Kidney (tissue), 14 donors: ENCODE results near the gene TMEM69. TPM values are rescaled to one million over a fixed set of nuclear protein-coding genes. Genes with fewer than 3 reads are reported as not detected.

Experiments
- DNase-seq, 5 donors: peaks; one replicate each; pipeline ENCODE4 v3.0.0-alpha.2; 2013 to 2020
- FAIRE-seq: peaks from 2 replicates; lab custom pipeline; 2012; peaks lifted over from hg19 to GRCh38; lab: Jason Lieb, UNC
- H3K27ac ChIP-seq, 2 donors: one replicate each; pipeline ENCODE4 v1.7.0; 2013; ENCODE audit warnings: low read depth in 2 of 2, low read length in 2 of 2, inconsistent platforms in 1 of 2
- H3K27me3 ChIP-seq: one replicate; pipeline ENCODE4 v1.7.1; 2013; ENCODE audit warnings: low read length, inconsistent platforms; ENCODE audit not compliant: control insufficient read depth, insufficient read depth
- H3K36me3 ChIP-seq, 3 donors: one replicate each; pipeline versions ENCODE4 v1.7.0 to v1.7.1; 2013; ENCODE audit warnings: low read length in 3 of 3, control low read depth in 1 of 3, inconsistent platforms in 1 of 3; ENCODE audit not compliant: insufficient read depth in 3 of 3, control insufficient read depth in 2 of 3
- H3K4me1 ChIP-seq, 3 donors: one replicate each; pipeline versions ENCODE4 v1.7.0 to v1.7.1; 2013; ENCODE audit warnings: low read length in 3 of 3, inconsistent platforms in 1 of 3, low read depth in 1 of 3; ENCODE audit not compliant: control insufficient read depth in 2 of 3, insufficient read depth in 2 of 3
- H3K4me3 ChIP-seq, 3 donors: one replicate each; pipeline versions ENCODE4 v1.7.0 to v1.8.1; 2013; ENCODE audit warnings: low read length in 3 of 3, control low read depth in 1 of 3, inconsistent platforms in 1 of 3
- H3K9ac ChIP-seq, 3 donors: one replicate each; pipeline versions ENCODE4 v1.7.0 to v1.7.1; 2013; ENCODE audit warnings: low read length in 3 of 3, control low read depth in 1 of 3, inconsistent platforms in 1 of 3
- H3K9me3 ChIP-seq, 3 donors: one replicate each; pipeline versions ENCODE4 v1.7.0 to v1.7.1; 2013; ENCODE audit warnings: low read length in 3 of 3, control low read depth in 1 of 3, inconsistent platforms in 1 of 3; ENCODE audit not compliant: control insufficient read depth in 2 of 3, insufficient read depth in 1 of 3
- intact Hi-C: fragments of 100-400 bp; cut with DNase I; formaldehyde crosslinking; loops from one replicate; pipeline ENCODE4 v1.11.1; 2022
- polyA plus RNA-seq: library from polyadenylated mRNA; stranded (reverse); fragments of 350-450 nt; fragmentation: Illumina TruSeq; extraction: RNeasy Lipid Tissue Mini Kit (QIAGEN cat#74804); gene quantifications from one replicate; pipeline ENCODE4 v1.2.3, GENCODE V29; 2014; ENCODE audit warnings: low read depth, low replicate concordance; ENCODE audit not compliant: insufficient read depth
- total RNA-seq: library from RNA; stranded (reverse); fragmentation: NEBNext Ultra II Directional; extraction: Animal tissue kit (Norgen Biotek cat#: 25700); gene quantifications from one replicate; pipeline ENCODE4 v1.2.1, GENCODE V29; 2021
- TF ChIP-seq, protein P1 (sequence below): IDR thresholded peaks from 3 replicates; pipeline ENCODE4 v1.5.1; 2012; ENCODE audit warnings: mild to moderate bottlenecking, moderate library complexity, borderline replicate concordance; ENCODE audit not compliant: insufficient read depth; ENCODE audit errors: extremely low read depth
- donor health status: control.
- donor health status: control.
- donor health status: control.
- donor health status: control.
- donor health status: control.
- donor health status: DM: yes; HTN: yes; CAD: no.
- donor health status: Normal renal cell carcinoma (clear cell type).

Gene TMEM69
- total and polyA plus RNA-seq, 2 donors from 2014 or later = 21.7 to 23.1 TPM

DNA sequence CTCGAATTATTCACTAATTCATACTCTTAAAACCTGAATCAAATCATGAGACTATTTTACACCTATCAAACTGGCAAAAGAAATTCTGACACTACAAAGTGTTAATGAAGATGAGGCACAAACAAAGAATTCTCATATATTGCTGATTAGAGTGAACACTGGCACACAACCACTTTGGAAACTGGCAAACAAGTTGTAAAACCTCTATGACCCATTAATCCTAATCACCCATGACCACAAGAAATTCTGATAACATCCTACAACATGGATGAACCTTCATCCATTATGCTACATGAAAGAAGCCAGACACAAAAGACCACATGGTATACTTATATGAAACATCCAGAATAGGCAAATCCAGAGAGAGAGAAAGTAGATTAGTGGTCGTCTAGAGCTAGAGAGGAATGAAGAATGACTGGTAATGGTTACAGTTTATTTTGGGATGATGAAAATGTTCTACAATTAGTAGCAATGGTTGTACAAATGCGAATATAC, 10.2 kb upstream of the TMEM69 start:
- no peak overlapping the region for H3K27ac ChIP-seq
- intact Hi-C loops = no loop called here
- DNase-seq (no peak), FAIRE-seq (no peak)
- H3K4me3 ChIP-seq = no peak overlapping the region
- TF ChIP-seq, protein P1, sequence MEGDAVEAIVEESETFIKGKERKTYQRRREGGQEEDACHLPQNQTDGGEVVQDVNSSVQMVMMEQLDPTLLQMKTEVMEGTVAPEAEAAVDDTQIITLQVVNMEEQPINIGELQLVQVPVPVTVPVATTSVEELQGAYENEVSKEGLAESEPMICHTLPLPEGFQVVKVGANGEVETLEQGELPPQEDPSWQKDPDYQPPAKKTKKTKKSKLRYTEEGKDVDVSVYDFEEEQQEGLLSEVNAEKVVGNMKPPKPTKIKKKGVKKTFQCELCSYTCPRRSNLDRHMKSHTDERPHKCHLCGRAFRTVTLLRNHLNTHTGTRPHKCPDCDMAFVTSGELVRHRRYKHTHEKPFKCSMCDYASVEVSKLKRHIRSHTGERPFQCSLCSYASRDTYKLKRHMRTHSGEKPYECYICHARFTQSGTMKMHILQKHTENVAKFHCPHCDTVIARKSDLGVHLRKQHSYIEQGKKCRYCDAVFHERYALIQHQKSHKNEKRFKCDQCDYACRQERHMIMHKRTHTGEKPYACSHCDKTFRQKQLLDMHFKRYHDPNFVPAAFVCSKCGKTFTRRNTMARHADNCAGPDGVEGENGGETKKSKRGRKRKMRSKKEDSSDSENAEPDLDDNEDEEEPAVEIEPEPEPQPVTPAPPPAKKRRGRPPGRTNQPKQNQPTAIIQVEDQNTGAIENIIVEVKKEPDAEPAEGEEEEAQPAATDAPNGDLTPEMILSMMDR = no peak
- peaks cover 0 to 21% (median 12%) of the 10 kb centered on the region in 3 donors for H3K4me1 ChIP-seq
- H3K27me3 ChIP-seq = no peaks in the 10 kb centered on the region
- H3K9ac ChIP-seq = no peak overlapping the region
- H3K9me3 ChIP-seq = no peaks in the 10 kb centered on the region
- H3K36me3 ChIP-seq = no peaks in the 10 kb centered on the region

DNA sequence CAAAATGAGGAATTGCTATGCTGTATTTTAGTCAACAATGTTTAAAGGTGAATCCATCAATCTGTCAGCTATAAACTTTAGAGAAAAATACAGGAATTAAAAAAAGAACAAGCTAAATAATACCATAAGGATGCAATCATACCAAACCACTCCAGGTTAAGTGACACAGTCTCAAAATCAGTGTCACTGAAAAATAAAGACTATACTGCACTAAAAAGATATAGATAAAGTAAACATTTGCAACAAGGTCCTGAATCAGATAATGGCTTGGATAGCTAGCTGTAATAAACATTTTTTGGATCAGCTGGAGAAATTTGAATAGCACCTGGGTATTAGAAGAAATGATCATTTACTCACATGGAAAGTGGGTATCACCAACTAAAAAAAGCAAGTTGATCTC, 9.5 kb upstream of the TMEM69 start:
- Histone ChIP-seq H3K27ac (no peak overlapping the region), H3K36me3 (no peaks in the 10 kb centered on the region), H3K27me3 (no peaks in the 10 kb centered on the region), H3K4me3 (no peak overlapping the region), H3K9ac (no peak overlapping the region), H3K4me1 (peaks cover 0 to 21% (median 12%) of the 10 kb centered on the region in 3 donors), H3K9me3 (no peaks in the 10 kb centered on the region)
- DNase-seq = no peak
- TF ChIP-seq, protein P1 = no peak
- intact Hi-C loops = no loop called here
- no peak for FAIRE-seq

GRCh38 chr1:45679123-45679522, 8.9 kb upstream of the TMEM69 start:
- Histone ChIP-seq H3K4me1 (peaks cover 0 to 21% (median 12%) of the 10 kb centered on the region in 3 donors), H3K36me3 (no peaks in the 10 kb centered on the region), H3K27me3 (no peaks in the 10 kb centered on the region), H3K9ac (no peak overlapping the region), H3K9me3 (no peaks in the 10 kb centered on the region), H3K4me3 (peak overlapping the region in 1 of 3 donors; percentile 8), H3K27ac (no peak overlapping the region)
- intact Hi-C loops = no loop called here
- FAIRE-seq (no peak), DNase-seq (no peak)
- TF ChIP-seq, protein P1 = no peak

DNA sequence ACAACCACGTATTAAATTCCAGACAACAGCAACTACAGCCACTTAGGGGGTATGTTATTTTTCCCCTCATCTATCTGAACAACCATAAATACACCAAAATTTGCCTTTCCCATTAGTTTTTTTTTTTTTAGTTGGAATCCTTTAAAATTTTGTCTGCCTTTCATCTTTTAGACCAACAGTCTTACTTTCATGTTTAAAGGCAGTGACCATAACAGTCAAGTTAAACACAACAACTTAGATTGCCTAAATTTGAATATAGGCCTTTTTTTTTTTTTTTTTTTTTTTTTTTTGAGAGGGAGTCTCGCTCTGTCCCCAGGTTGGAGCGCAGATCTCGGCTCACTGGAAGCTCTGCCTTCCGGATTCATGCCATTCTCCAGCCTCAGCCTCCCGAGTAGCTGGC, 5.0 kb upstream of the TMEM69 start:
- Histone ChIP-seq H3K4me3 (no peak overlapping the region), H3K36me3 (no peaks in the 10 kb centered on the region), H3K9ac (no peak overlapping the region), H3K4me1 (peaks cover 3 to 21% (median 6%) of the 10 kb centered on the region in 3 donors), H3K27me3 (no peaks in the 10 kb centered on the region), H3K9me3 (no peaks in the 10 kb centered on the region), H3K27ac (no peak overlapping the region)
- no peak for FAIRE-seq
- DNase-seq = no peak
- intact Hi-C loops = no loop called here
- TF ChIP-seq, protein P1 = no peak
